ENCODE measurements around the gene CDH11.

CDH11 gene

DNA sequence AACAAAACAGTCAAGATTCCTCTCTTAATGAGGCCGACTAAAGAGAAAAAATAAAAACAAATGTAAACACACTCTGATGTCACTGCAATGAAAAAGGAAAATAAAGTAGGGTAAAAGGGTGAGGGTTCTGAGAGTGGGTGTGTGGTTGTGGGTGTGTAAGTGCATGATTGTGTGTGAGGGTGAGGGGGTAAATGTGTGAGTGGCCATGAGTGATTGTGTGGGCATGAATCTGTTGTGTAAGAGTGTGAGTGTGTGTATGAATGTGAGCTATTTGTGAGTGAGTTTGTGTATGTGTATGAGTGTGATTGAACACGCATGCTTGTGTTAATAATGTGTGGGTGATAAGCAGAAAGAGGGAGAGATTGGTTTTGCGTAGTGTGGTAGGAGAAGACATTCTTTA, 132.8 kb downstream of the CDH11 start:
- DNase-seq (ENCODE audit: insufficient read length, low spot score) (no peak), FAIRE-seq (no peak)

DNA sequence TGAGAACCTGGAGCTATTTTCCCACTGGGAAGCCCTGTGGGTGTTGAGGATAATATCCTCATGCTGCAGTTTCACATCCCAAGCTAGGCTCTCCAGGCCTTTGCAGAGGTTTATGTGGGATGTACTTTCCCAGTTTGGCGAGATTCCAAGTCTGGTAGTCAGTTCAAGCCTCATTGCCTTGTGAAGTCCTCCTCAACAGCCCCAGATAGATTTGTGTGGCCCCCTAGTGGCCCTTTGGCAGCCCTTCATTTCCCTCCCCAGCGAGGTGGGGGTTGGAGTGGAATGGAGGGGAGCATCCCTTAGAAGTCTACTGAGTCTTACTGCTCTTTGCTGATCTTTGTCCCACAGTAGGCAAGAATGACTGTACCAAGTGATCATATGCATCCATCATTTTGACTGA, 137.9 kb downstream of the CDH11 start:
- no peak for FAIRE-seq
- DNase-seq (ENCODE audit: insufficient read length, low spot score), result no peak

DNA sequence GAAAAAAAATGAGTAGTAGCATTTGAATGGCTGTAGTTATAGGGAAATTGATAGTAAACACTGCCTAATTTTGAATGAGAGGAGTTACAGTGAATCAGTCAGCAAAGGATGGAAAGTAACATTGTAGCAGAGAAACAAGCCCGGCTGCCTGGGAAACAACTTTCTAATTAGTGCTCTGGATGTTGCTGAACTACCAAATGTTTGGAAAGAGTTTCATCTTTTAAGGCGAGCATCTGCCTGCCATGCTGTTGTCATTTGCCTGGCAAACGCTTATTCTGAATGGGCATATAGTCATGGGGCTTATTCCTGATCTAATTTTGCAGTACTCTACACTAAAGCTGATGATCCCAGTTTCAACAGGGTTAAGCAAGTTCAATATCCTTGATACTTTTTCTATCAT, 138.6 kb downstream of the CDH11 start:
- no peak for FAIRE-seq
- DNase-seq (ENCODE audit: insufficient read length, low spot score), result no peak

- FAIRE-seq (no peak), DNase-seq (ENCODE audit: insufficient read length, low spot score) (no peak)
Observed at GRCh38 chr16:64982581-64982980, 139.3 kb downstream of the CDH11 start.

DNA sequence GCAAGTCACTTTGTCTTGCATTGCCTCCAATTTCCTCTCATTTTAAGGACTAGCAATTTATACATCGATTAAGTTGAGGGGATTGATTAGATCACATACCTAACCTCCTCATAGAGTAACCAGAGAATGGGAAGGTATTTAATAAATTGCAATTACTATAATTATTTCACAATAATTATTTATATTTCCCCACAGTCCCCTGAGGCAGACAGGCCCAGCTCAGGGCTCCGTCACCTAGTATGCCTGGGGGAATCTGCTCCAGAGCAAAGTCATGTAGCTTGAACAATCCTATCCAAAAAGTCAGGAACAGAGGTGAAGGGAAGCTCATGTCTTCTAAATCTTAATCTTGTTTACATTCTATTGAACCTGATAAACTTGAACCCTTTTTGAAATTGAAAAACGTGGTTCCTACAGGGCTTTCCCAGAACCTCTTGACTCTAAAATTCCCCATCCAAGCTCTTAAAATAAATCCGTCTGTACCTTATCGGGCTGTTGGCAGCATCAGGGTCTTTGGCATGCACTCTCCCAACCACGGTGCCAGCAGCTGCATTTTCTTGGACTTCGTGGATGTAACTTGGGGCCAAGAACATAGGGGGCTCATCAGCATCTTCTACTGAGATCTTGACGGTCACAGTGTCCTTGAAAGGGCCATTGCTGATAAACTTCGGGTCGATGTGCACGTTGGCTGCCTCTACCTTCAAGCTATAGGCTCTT, 140.1 kb downstream of the CDH11 start:
- FAIRE-seq (no peak), DNase-seq (ENCODE audit: insufficient read length, low spot score) (no peak)

DNA sequence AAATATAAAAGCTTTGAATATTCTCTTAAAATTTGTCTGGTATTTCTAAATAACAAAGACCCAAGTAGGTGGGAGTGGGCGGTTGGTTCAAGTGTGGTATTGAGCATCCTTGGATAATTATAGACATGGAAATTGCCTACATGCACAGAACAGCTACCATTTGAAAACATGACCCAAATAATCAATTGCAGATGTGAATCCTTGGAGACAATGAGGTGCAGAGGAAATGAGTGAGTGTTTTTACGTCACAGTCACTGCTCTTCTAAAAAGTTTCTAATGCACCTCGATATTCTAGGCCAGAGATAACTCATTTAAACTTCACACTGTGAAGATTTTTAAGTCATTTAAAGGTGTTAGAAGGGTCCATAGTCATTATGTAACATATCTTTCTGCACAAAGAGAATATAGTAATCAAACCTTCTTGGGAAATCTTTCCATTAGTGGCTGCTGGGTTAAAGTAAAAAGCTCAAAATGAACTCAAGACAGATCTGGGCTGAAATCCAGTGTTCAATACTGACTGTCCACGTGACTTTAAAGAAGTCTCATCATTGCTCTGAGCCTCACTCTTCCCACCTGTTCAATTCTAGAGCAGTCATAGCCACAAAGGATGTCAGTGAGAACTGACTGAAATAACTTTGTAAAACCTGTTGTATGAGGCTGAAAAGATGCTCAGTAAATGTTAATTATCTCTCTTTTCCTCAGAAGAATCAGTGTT, 144.5 kb downstream of the CDH11 start:
- no peak for FAIRE-seq
- DNase-seq (ENCODE audit: insufficient read length, low spot score), result no peak

DNA sequence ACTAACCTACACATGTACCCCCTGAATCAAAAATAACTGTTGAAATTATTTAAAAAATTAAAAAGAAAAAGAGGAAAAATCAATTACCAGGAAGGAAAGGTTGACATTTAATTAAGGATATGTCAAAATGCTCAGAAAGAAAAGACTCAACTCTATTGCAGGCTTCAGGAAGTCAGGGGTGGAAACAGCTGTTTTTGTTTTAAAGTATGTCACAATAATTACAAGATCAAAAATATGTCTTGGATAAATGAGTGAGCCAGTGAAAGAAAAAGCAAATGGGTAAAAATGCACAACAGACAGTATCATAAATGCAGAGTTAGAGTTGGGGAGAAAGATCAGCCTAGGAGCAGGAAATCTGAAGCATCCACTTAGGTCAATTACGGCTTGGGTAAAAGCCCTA, 146.0 kb downstream of the CDH11 start:
- no peak for DNase-seq (ENCODE audit: insufficient read length, low spot score)
- no peak for FAIRE-seq

DNA sequence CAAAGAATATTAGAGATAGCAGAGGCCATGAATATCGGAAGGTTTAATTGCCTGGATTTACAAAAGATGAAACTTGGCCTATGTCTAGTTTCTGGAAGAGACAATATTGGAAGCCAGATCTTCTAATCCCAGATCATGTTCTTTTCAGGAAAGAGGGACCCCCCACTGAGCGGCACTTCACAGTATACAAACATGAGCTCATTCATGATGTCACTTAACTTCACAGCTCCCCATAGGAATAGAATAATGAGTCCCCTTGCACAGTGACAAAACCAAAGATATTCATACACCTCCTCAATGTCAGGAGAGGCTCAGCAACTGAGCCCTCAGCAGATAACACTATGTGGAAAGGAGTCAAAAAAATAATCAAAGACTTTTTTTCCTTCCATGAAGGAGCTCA, 147.5 kb downstream of the CDH11 start:
- DNase-seq (ENCODE audit: insufficient read length, low spot score) (no peak), FAIRE-seq (no peak)

GRCh38 chr16:64973171-64973570, 148.7 kb downstream of the CDH11 start:
- DNase-seq (ENCODE audit: insufficient read length, low spot score), result no peak
- no peak for FAIRE-seq

DNA sequence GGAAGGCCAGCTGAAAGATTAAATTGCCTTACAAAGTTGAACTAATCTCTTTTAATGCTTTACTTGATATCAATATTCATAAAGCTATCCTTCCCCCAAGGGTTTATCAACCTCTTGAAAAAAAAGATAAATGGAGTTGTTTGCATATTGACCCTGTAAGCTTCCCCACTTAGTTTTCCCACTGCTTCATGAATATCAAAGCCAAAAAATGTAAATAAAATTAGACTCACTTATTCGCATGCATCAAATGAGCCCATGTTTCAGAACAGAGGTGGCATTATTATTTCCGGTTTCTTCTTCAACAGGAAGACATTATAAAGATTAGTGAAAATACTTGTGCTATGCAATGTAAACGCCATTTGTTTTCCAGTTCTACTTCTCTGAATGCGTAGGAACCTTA, 150.7 kb downstream of the CDH11 start:
- no peak for DNase-seq (ENCODE audit: insufficient read length, low spot score)

GRCh38 chr16:64969221-64969620, 152.6 kb downstream of the CDH11 start:
- DNase-seq (ENCODE audit: insufficient read length, low spot score) (no peak), FAIRE-seq (no peak)

More for the DNA sequence above, 150.7 kb downstream of the CDH11 start:
- FAIRE-seq, result no peak

- FAIRE-seq (no peak), DNase-seq (ENCODE audit: insufficient read length, low spot score) (no peak)
Observed at GRCh38 chr16:64968539-64968938, 153.3 kb downstream of the CDH11 start.

DNA sequence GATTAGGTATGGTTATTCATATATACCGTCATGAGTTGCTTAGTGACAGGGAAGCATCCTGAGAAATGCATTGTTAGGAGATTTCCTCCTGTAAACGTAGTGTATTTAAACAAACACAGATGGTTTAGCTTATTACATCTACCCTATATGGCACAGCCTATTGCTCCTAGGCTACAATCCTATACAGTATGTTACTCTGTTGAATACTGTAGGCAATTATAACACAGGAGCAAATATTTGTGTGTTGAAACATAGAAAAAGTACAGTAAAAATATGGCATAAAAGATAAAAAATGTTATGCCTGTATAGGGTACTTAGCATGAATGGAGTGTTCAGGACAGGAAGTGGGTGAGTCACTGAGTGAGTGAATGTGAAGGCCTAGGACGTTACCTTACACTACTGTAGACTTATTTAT, 157.7 kb downstream of the CDH11 start:
- DNase-seq (ENCODE audit: insufficient read length, low spot score), result no peak
- FAIRE-seq, result no peak

GRCh38 chr16:64962786-64963185, 159.1 kb downstream of the CDH11 start:
- FAIRE-seq, result no peak

GRCh38 chr16:64957246-64957645, 164.6 kb downstream of the CDH11 start:
- FAIRE-seq (no peak), DNase-seq (ENCODE audit: insufficient read length, low spot score) (no peak)

More at GRCh38 chr16:64962786-64963185, 159.1 kb downstream of the CDH11 start:
- DNase-seq (ENCODE audit: insufficient read length, low spot score), result no peak

- DNase-seq (ENCODE audit: insufficient read length, low spot score), result no peak
- no peak for FAIRE-seq
Observed at GRCh38 chr16:64952177-64952576, 169.7 kb downstream of the CDH11 start.

DNA sequence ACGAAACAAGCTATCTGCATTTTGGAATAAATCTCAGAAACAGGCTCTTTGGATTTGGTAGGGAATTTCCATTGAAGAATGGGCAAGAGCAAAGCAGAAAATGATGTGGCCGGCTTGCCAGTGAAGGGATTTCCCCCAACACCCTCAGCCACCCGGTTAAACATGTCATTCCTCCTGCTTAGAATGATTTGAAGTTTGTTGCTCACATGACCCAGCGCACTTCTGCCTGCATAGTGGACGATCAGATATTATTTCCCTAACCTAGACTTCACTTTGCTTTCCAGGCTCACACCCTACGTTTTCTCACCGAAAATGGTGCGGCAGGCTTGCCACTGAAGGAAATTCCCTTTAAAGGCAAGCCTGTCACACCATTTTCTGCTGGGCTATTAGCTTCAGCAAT, 170.7 kb downstream of the CDH11 start:
- FAIRE-seq (no peak), DNase-seq (ENCODE audit: insufficient read length, low spot score) (no peak)

GRCh38 chr16:64950731-64951130, 171.1 kb downstream of the CDH11 start:
- no peak for DNase-seq (ENCODE audit: insufficient read length, low spot score)
- FAIRE-seq, result no peak

GRCh38 chr16:64950262-64950661, 171.6 kb downstream of the CDH11 start:
- DNase-seq (ENCODE audit: insufficient read length, low spot score), result no peak
- no peak for FAIRE-seq

- DNase-seq (ENCODE audit: insufficient read length, low spot score) (no peak), FAIRE-seq (no peak)
Observed at GRCh38 chr16:64948056-64948455, 173.8 kb downstream of the CDH11 start.

DNA sequence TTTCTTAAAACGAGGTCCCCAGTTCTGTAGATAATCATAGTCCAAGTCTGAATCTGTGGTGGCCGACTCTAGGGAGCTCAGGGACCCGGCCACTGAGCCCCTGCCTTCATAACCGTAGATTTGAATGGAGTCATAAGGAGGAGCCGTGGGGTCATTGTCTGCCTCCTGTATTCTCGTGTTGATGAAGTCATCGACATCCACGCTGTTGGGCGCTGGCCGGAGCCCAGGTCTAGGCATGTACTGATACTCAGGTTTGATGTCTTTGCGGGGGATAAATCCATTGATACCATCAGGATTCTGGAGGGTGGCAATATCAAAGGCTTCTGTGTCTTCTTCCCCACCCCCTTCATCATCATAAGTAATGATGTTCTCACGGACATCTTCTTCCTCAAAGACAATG, 174.2 kb downstream of the CDH11 start:
- FAIRE-seq (no peak), DNase-seq (ENCODE audit: insufficient read length, low spot score) (no peak)

DNA sequence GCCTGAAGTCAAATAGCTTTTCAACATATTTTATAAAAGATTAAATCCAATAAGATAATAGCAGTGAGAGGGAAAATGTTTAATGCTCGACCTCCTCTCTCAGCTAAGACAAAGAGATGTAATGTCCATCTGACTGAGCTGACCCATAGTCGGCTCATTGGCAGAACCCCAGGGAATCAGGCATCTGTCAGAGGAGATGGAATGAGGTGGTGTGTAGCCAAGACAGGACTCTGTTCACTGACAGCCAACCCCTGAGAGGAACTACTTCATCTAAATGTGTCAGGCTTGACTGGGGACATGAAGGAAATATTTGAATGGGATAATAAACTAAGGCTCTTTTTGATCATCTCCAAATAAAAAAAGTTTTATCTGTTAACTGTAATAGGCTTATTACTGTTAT, 188.0 kb downstream of the CDH11 start:
- no peak for FAIRE-seq
- no peak for DNase-seq (ENCODE audit: insufficient read length, low spot score)
